Fibroblast of lung (primary cell): ENCODE data around the gene CMIP. TPM values are rescaled to one million over a fixed set of nuclear protein-coding genes. Genes with fewer than 3 reads are reported as not detected.

Source experiments
- DNase-seq, 2 donors: peaks; one replicate each; pipeline versions ENCODE4 v3.0.0 to v3.0.0-alpha.2; 2010; ENCODE audit warnings: low read depth in 2 of 2
- H2AFZ ChIP-seq: 2 replicates; pipeline ENCODE4 v1.5.1; 2012; ENCODE audit warnings: low read length, control low read depth, inconsistent platforms
- H3K27ac ChIP-seq: 2 replicates; pipeline ENCODE4 v1.5.1; 2011; ENCODE audit warnings: low read length, control low read depth; ENCODE audit not compliant: insufficient read depth
- H3K27me3 ChIP-seq: 2 replicates; pipeline ENCODE4 v1.5.1; 2011; ENCODE audit warnings: mild to moderate bottlenecking, low read length; ENCODE audit not compliant: control insufficient read depth, insufficient read depth
- H3K36me3 ChIP-seq: 2 replicates; pipeline ENCODE4 v1.5.1; 2011; ENCODE audit warnings: low read length; ENCODE audit not compliant: control insufficient read depth, insufficient read depth
- H3K4me1 ChIP-seq: 2 replicates; pipeline ENCODE4 v1.5.1; 2011; ENCODE audit warnings: low read length; ENCODE audit not compliant: control insufficient read depth, insufficient read depth; ENCODE audit errors: extremely low read depth
- H3K4me2 ChIP-seq: 2 replicates; pipeline ENCODE4 v1.5.1; 2011; ENCODE audit warnings: low read length, control low read depth; ENCODE audit not compliant: insufficient read depth; ENCODE audit errors: extremely low read depth
- H3K4me3 ChIP-seq, 4 experiments: fragments of 200-600 bp in 1 of 4; sonication (generic) in 1 of 4; replicated peaks in 1 of 4; 2 replicates each; pipeline ENCODE4 v1.5.1; 2011 to 2016; ENCODE audit warnings: low read length in 4 of 4, low read depth in 3 of 4, mild to moderate bottlenecking in 3 of 4, control low read depth in 2 of 4, inconsistent platforms in 1 of 4, mixed read lengths in 1 of 4; ENCODE audit not compliant: insufficient read depth in 1 of 4; ENCODE audit errors: control extremely low read depth in 1 of 4
- H3K79me2 ChIP-seq: 2 replicates; pipeline ENCODE4 v1.5.1; 2012; ENCODE audit warnings: mild to moderate bottlenecking, low read length, inconsistent platforms; ENCODE audit not compliant: control insufficient read depth, insufficient read depth
- H3K9ac ChIP-seq: 2 replicates; pipeline ENCODE4 v1.5.1; 2011; ENCODE audit warnings: mild to moderate bottlenecking, low read length, control low read depth; ENCODE audit not compliant: insufficient read depth
- H3K9me3 ChIP-seq: 2 replicates; pipeline ENCODE4 v1.5.1; 2012; ENCODE audit warnings: low read depth, low read length; ENCODE audit not compliant: control insufficient read depth, insufficient read depth
- H4K20me1 ChIP-seq: 2 replicates; pipeline ENCODE4 v1.5.1; 2011; ENCODE audit warnings: low read length; ENCODE audit not compliant: control insufficient read depth, insufficient read depth; ENCODE audit errors: extremely low read depth
- CTCF ChIP-seq, 2 donors: IDR thresholded peaks in 1 of 2; conservative IDR thresholded peaks in 1 of 2; 1 replicate in 1 of 2; 2 replicates in 1 of 2; pipeline ENCODE4 v1.5.1; 2011 to 2012; ENCODE audit warnings: low read length in 2 of 2, control low read depth in 1 of 2, inconsistent platforms in 1 of 2, low read depth in 1 of 2, mild to moderate bottlenecking in 1 of 2
- EZH2 ChIP-seq: IDR thresholded peaks from 2 replicates; pipeline ENCODE4 v1.5.1; 2012; ENCODE audit warnings: low read length, control low read depth, mild to moderate bottlenecking; ENCODE audit errors: missing control alignments
- polyA plus RNA-seq, 2 donors: library from polyadenylated mRNA; depleted of rRNA in 1 of 2; stranded (reverse) in 1 of 2; unstranded in 1 of 2; fragments of >200 nt; gene quantifications; 2 replicates each; pipeline ENCODE4 v1.2.1, GENCODE V29; 2011 to 2012; ENCODE audit warnings: missing spikeins in 1 of 2
- total RNA-seq: library from RNA; depleted of rRNA; stranded (reverse); fragments of >200 nt; gene quantifications from 2 replicates; pipeline ENCODE4 v1.2.1, GENCODE V29; 2014

The CMIP gene
- total and polyA plus RNA-seq, 2 donors (not counting 1 experiment from before 2014, with no cell fraction given), result 1.9 to 5.1 TPM

GRCh38 chr16:81610144-81610842, 165.7 kb downstream of the CMIP start:
- TF ChIP-seq EZH2, result no peak
- TF ChIP-seq CTCF (conservative IDR thresholded peaks at IDR 0.05 in 1 of 2, IDR thresholded peaks at IDR 0.05 in 1 of 2; ENCODE audit: low read depth in 1 of 2, low read length in 2 of 2), result no peak
- Histone ChIP-seq H4K20me1 (no peaks in the 10 kb centered on the region), H3K79me2 (no peaks in the 10 kb centered on the region), H3K9ac (no peak overlapping the region), H3K27me3 (no peaks in the 10 kb centered on the region), H3K4me2 (peak overlapping the region; percentile 54), H3K27ac (no peak overlapping the region), H3K36me3 (no peaks in the 10 kb centered on the region), H3K4me1 (peaks cover 9% of the 10 kb centered on the region), H3K9me3 (no peaks in the 10 kb centered on the region), H3K4me3 (no peak overlapping the region), H2AFZ (no peak overlapping the region)
- DNase-seq, result peak; percentile 75 to 90

- Histone ChIP-seq H2AFZ (no peak overlapping the region), H3K4me1 (peaks cover 9% of the 10 kb centered on the region), H3K4me2 (no peak overlapping the region), H3K27me3 (no peaks in the 10 kb centered on the region), H3K9ac (no peak overlapping the region), H3K27ac (no peak overlapping the region), H3K36me3 (no peaks in the 10 kb centered on the region), H3K9me3 (no peaks in the 10 kb centered on the region), H3K4me3 (no peak overlapping the region), H3K79me2 (no peaks in the 10 kb centered on the region), H4K20me1 (no peaks in the 10 kb centered on the region)
- no peak for DNase-seq
- TF ChIP-seq EZH2 (no peak), CTCF (conservative IDR thresholded peaks at IDR 0.05 in 1 of 2, IDR thresholded peaks at IDR 0.05 in 1 of 2; ENCODE audit: low read depth in 1 of 2, low read length in 2 of 2) (no peak)
Observed at GRCh38 chr16:81610936-81611335, 166.3 kb downstream of the CMIP start.

- H3K27me3 ChIP-seq, result no peaks in the 10 kb centered on the region
- H3K4me2 ChIP-seq, result no peak overlapping the region
- no peaks in the 10 kb centered on the region for H4K20me1 ChIP-seq
- no peak for DNase-seq
- no peak overlapping the region for H3K27ac ChIP-seq
- no peak for TF ChIP-seq CTCF (conservative IDR thresholded peaks at IDR 0.05 in 1 of 2, IDR thresholded peaks at IDR 0.05 in 1 of 2; ENCODE audit: low read depth in 1 of 2, low read length in 2 of 2)
- TF ChIP-seq EZH2, result no peak
- no peaks in the 10 kb centered on the region for H3K9me3 ChIP-seq
- no peak overlapping the region for H3K4me3 ChIP-seq
- no peaks in the 10 kb centered on the region for H3K79me2 ChIP-seq
- H2AFZ ChIP-seq, result no peak overlapping the region
- peaks cover 13% of the 10 kb centered on the region for H3K4me1 ChIP-seq
- no peaks in the 10 kb centered on the region for H3K36me3 ChIP-seq
- no peak overlapping the region for H3K9ac ChIP-seq
Observed at GRCh38 chr16:81611721-81612120, 167.1 kb downstream of the CMIP start.
